Breast epithelium (tissue), 4 donors: ENCODE data around the gene UNC80. TPM values are rescaled to one million over a fixed set of nuclear protein-coding genes. Genes with fewer than 3 reads are reported as not detected.

ENCODE experiments used
- DNase-seq, 2 donors: peaks; one replicate each; pipeline ENCODE4 v3.0.0-alpha.2; 2019; ENCODE audit warnings: low spot score in 2 of 2
- H3K27ac ChIP-seq, 2 donors: fragments of 200-600 bp; sonication (generic) in 1 of 2; one replicate each; pipeline ENCODE4 v1.5.1; 2016 to 2019; ENCODE audit warnings: mild to moderate bottlenecking in 1 of 2
- H3K27me3 ChIP-seq, 2 donors: fragments of 200-600 bp; sonication (generic) in 1 of 2; one replicate each; pipeline versions ENCODE4 v1.5.1 to v1.6.0; 2017 to 2019; ENCODE audit warnings: control low read depth in 1 of 2, mild to moderate bottlenecking in 1 of 2
- H3K36me3 ChIP-seq: fragments of 200-600 bp; one replicate; pipeline ENCODE4 v1.5.1; 2019
- H3K4me1 ChIP-seq, 2 donors: fragments of 200-600 bp; sonication (generic); one replicate each; pipeline ENCODE4 v1.5.1; 2016 to 2019; ENCODE audit warnings: control low read depth in 1 of 2
- H3K4me3 ChIP-seq, 3 donors: fragments of 200-600 bp; sonication (generic); 1 replicate in 2 of 3; 2 replicates in 1 of 3; pipeline ENCODE4 v1.5.1; 2016 to 2019; ENCODE audit warnings: mild to moderate bottlenecking in 3 of 3, moderate library complexity in 2 of 3
- H3K9me3 ChIP-seq, 2 donors: fragments of 200-600 bp; sonication (generic) in 1 of 2; one replicate each; pipeline ENCODE4 v1.5.1; 2016 to 2019; ENCODE audit warnings: control low read depth in 1 of 2
- POLR2A ChIP-seq: fragments of 450-650 bp; IDR thresholded peaks from one replicate; pipeline ENCODE4 v1.6.1; 2016; ENCODE audit warnings: antibody characterized with exemption, mild to moderate bottlenecking, moderate library complexity
- POLR2AphosphoS5 ChIP-seq, 3 donors: sonication (generic); formaldehyde crosslinking; IDR thresholded peaks; one replicate each; pipeline ENCODE4 v1.6.1; 2017; ENCODE audit warnings: antibody characterized with exemption in 3 of 3
- intact Hi-C: fragments of 100-400 bp; cut with DNase I; formaldehyde crosslinking; loops from one replicate; pipeline ENCODE4 v1.15.1; 2023; ENCODE audit warnings: low total_unique reads
- total RNA-seq, 3 donors: library from RNA; depleted of rRNA; stranded (reverse); fragments of >200 nt; gene quantifications; one replicate each; pipeline ENCODE4 v1.1.0, GENCODE V29; 2016
- TF ChIP-seq, protein P1 (sequence below), 3 donors: fragments of 450-650 bp; IDR thresholded peaks; one replicate each; pipeline ENCODE4 v1.5.1; 2016 to 2017; ENCODE audit warnings: antibody characterized with exemption in 3 of 3, mild to moderate bottlenecking in 3 of 3, moderate library complexity in 3 of 3

The UNC80 gene
- total RNA-seq, 3 donors from 2014 or later = under 0.01 TPM; not detected in 2

DNA sequence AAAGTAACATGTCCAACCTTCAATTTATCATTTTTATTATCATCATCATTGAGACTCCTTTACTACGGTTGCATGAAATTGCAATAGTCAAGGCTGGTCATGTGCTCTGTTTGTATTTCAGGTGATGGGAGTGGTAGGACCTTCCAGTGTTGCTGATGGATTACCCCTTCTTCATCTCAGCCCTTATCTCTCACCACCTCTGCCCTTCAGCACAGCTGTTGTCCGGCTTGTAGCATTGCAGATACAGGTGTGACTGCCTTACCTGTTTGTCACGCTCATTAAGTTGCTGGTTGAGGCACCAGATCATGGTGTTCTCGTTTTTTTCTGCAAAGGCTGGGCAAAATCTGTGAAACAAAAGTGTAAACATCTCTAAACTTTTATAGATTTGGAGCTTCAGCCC is 199.1 kb downstream of the UNC80 start:
- peaks cover 0 to 3% of the 10 kb centered on the region in 2 donors for H3K27me3 ChIP-seq
- intact Hi-C loops = no loop called here

DNA sequence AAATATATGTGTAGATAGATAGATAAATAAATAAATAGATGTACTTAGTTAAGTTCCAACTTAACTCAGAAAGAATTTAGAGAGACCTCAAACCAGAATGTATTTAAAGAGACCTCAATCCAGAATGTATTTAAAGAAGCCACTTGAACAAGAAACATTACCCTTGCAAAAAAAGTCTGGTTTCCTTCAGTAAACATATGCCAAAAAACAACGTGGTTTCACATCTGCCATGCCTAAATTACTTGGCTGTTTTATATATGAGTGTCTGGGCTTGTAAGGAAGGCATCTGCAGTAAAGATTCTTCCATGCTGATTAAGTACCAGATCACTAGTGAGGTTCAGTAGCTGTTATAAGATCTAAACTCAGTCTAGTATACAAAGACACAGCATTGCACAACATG is 201.7 kb downstream of the UNC80 start:
- Histone ChIP-seq H3K36me3 (no peaks in the 10 kb centered on the region), H3K4me1 (no peaks in the 10 kb centered on the region), H3K4me3 (no peak overlapping the region), H3K27me3 (peaks cover 0 to 3% of the 10 kb centered on the region in 2 donors), H3K27ac (no peak overlapping the region), H3K9me3 (no peaks in the 10 kb centered on the region)
- DNase-seq = no peak
- TF ChIP-seq POLR2AphosphoS5 (IDR thresholded peaks at IDR 0.05) = no peak
- no peak for TF ChIP-seq POLR2A
- TF ChIP-seq, protein P1, sequence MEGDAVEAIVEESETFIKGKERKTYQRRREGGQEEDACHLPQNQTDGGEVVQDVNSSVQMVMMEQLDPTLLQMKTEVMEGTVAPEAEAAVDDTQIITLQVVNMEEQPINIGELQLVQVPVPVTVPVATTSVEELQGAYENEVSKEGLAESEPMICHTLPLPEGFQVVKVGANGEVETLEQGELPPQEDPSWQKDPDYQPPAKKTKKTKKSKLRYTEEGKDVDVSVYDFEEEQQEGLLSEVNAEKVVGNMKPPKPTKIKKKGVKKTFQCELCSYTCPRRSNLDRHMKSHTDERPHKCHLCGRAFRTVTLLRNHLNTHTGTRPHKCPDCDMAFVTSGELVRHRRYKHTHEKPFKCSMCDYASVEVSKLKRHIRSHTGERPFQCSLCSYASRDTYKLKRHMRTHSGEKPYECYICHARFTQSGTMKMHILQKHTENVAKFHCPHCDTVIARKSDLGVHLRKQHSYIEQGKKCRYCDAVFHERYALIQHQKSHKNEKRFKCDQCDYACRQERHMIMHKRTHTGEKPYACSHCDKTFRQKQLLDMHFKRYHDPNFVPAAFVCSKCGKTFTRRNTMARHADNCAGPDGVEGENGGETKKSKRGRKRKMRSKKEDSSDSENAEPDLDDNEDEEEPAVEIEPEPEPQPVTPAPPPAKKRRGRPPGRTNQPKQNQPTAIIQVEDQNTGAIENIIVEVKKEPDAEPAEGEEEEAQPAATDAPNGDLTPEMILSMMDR (IDR thresholded peaks at IDR 0.05) = no peak
- intact Hi-C loops = no loop called here

More for the DNA sequence above, 199.1 kb downstream of the UNC80 start:
- DNase-seq = no peak
- no peaks in the 10 kb centered on the region for H3K36me3 ChIP-seq
- H3K9me3 ChIP-seq = no peaks in the 10 kb centered on the region
- H3K4me1 ChIP-seq = no peaks in the 10 kb centered on the region
- TF ChIP-seq POLR2A (no peak), POLR2AphosphoS5 (IDR thresholded peaks at IDR 0.05) (no peak)
- TF ChIP-seq, protein P1 (IDR thresholded peaks at IDR 0.05) = no peak
- H3K27ac ChIP-seq = no peak overlapping the region
- H3K4me3 ChIP-seq = no peak overlapping the region

DNA sequence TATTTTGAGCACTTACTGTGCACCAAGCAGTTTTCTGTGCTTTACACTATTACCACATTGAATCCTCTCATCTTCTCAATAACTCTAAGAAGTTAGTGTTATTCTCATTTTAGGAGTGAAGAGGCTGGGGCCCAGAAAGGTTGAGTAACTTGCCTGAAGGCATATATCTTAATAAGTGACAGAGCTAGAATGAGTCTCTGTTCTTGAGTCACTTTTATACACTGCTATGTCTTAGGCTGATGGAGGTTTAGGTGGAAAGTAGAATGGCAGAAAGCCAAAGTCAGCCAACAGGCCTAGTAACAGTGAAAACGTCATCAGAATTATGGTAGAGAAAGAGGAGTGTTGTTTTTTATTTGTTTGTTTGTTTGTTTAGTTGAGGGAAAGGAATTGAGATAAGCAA is 202.9 kb downstream of the UNC80 start:
- intact Hi-C loops = no loop called here
- no peak for DNase-seq
- H3K4me1 ChIP-seq = no peaks in the 10 kb centered on the region
- H3K4me3 ChIP-seq = no peak overlapping the region
- H3K36me3 ChIP-seq = no peaks in the 10 kb centered on the region
- no peak overlapping the region for H3K27ac ChIP-seq
- H3K9me3 ChIP-seq = no peaks in the 10 kb centered on the region
- TF ChIP-seq POLR2AphosphoS5 (IDR thresholded peaks at IDR 0.05) (no peak), POLR2A (no peak)
- TF ChIP-seq, protein P1 (IDR thresholded peaks at IDR 0.05) = no peak
- peaks cover 0 to 3% of the 10 kb centered on the region in 2 donors for H3K27me3 ChIP-seq

DNA sequence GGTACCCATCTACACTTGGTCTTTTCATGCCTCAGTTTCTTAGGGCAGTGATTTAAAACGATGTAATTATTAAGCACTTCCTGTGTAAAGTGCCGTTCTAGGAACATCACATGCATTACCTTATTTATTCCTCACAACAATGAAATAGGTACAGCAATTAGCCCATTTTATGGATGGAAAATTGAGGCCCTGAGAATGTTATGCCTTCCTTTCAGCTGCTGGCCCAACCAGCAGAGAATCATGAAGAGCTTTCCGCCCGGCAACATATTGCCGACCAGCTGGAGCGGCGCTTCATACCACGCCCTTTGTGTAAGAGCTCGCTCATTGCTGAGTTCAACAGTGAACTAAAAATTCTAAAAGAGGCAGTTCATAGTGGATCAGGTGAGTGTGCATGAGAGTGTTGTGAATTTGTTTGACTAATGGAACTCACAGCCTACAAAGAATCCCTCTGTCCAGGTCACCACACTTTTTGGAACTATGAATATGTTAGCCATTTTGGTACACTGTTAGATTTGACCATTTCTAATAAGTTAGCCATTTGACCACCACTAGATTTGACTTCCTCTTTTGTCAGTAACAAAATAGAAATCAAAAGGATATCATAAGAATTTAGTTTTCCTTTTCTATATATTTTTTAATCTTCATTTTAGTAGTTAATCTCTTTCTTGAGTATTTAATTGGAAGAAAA is 205.2 kb downstream of the UNC80 start:
- TF ChIP-seq, protein P1 (IDR thresholded peaks at IDR 0.05) = no peak
- TF ChIP-seq POLR2AphosphoS5 (IDR thresholded peaks at IDR 0.05) (no peak), POLR2A (no peak)
- intact Hi-C loops = no loop called here
- no peak overlapping the region for H3K27ac ChIP-seq
- no peak for DNase-seq
- H3K4me3 ChIP-seq = no peak overlapping the region
- no peaks in the 10 kb centered on the region for H3K36me3 ChIP-seq
- no peaks in the 10 kb centered on the region for H3K9me3 ChIP-seq
- peaks cover 0 to 3% of the 10 kb centered on the region in 2 donors for H3K27me3 ChIP-seq
- no peaks in the 10 kb centered on the region for H3K4me1 ChIP-seq

DNA sequence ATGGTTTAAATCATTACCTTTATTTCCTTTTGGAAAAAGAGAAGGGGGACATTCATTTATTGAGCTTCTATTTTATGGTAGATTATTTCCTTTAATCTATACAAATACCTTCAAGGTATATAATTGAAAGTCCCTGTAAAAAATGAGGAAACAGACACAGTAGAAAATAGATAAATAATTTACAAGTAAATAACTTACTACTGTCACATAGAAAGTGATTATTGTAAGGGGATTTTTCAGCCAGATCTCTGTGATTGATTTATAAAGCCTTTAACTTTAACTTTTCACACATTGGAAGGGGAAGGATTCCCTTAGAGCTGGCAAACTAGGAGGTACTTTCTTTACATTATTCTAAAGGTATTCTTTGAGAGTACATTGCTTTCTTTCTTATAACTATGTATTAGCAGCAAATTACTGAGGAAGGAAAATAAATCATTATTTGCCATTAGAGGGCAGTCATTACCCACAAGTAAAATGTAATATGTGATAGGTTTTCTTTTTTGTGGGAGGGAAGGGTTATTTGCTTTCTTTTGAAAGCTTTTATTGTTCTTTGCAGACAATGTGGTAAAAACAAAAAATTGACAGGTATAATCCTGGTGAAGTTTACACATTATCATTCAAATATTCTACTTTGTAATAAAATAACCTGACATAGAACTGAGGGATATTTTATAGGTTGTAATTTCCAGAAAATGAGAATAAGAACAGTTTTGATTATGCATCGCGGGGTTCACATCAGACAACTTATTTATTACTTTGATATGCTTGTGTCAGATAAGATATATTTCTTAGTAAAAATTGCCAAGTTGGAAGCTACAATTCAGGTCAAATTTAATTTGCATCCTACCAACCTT is 206.0 kb downstream of the UNC80 start:
- H3K4me3 ChIP-seq = no peak overlapping the region
- no peaks in the 10 kb centered on the region for H3K9me3 ChIP-seq
- DNase-seq = no peak
- no peak for TF ChIP-seq POLR2A
- TF ChIP-seq, protein P1 (IDR thresholded peaks at IDR 0.05) = peak; percentile 23 to 62 (median 57)
- H3K4me1 ChIP-seq = no peaks in the 10 kb centered on the region
- peaks cover 0 to 3% of the 10 kb centered on the region in 2 donors for H3K27me3 ChIP-seq
- H3K36me3 ChIP-seq = no peaks in the 10 kb centered on the region
- intact Hi-C loops = no loop called here
- H3K27ac ChIP-seq = no peak overlapping the region
